ENCODE results near the gene SMOC2.
"Not testable (repeated sequence)": the region's sequence is repeated elsewhere in the genome, so short reads cannot be mapped to it uniquely, and the experiment has no call there.

Gene SMOC2

DNA sequence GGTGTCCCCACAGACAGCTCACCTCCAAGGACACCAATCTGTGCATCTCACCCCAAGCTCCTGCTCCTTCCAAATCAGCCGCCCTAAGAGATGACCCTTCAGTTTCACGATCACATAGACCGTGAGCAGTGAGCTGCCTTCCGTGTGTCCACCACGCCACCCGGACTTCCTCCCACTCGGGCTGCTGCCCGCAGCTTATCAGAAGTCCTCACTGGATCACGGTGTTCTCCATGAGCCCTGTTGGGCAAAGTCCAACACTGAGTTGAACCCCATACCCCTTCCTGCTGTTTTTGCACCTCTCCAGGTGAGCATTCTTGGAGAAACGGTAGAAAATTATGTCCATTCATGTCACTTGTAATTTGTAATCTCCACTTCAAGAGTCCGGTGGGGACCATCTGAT lies 234.4 kb downstream of the SMOC2 start (continued):
- TF ChIP-seq, protein P1, sequence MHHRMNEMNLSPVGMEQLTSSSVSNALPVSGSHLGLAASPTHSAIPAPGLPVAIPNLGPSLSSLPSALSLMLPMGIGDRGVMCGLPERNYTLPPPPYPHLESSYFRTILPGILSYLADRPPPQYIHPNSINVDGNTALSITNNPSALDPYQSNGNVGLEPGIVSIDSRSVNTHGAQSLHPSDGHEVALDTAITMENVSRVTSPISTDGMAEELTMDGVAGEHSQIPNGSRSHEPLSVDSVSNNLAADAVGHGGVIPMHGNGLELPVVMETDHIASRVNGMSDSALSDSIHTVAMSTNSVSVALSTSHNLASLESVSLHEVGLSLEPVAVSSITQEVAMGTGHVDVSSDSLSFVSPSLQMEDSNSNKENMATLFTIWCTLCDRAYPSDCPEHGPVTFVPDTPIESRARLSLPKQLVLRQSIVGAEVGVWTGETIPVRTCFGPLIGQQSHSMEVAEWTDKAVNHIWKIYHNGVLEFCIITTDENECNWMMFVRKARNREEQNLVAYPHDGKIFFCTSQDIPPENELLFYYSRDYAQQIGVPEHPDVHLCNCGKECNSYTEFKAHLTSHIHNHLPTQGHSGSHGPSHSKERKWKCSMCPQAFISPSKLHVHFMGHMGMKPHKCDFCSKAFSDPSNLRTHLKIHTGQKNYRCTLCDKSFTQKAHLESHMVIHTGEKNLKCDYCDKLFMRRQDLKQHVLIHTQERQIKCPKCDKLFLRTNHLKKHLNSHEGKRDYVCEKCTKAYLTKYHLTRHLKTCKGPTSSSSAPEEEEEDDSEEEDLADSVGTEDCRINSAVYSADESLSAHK (tag by site-specific recombination; IDR thresholded peaks at IDR 0.05): no peak
- TF ChIP-seq ZNF324 (tag by site-specific recombination; IDR thresholded peaks at IDR 0.05) (no peak), ZNF530 (tag by site-specific recombination; IDR thresholded peaks at IDR 0.05; ENCODE audit: low read depth) (no peak), ZNF560 (tag by site-specific recombination; IDR thresholded peaks at IDR 0.05; ENCODE audit: borderline replicate concordance) (no peak)

DNA sequence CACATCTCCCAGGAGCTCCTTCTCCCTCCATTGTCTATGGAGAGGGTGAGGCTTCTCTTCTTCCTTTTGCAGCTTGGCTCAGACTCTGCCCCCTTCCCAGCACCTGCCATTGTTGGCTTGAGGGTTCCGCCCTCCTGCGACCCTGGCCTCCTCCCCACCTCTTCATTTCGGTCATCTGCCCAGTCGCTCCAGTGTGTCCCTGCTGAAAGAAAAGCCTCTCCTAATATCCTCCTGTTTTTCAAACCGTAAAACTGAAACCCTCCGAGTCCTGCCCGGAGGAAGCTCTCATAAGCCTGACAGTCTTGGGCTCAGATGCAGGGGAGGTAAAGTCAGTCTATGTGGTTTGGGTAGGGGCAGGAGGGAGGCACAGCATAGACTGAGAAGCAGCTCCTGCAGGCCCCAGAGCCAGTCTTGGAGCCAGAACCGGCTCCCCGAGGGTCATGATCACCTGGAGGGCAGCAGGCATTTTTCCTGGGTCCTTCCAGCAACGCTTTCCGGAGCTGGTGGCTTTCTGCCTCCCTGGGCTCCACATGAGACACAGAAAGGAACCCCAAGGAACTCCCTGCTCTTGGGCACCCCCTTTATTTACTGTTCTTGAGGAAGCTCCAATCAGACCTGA lies 235.1 kb downstream of the SMOC2 start:
- Histone ChIP-seq H3K4me1 (ENCODE audit: control insufficient read depth, insufficient read depth, low read length) (no peaks in the 10 kb centered on the region), H3K27ac (ENCODE audit: extremely low read depth, low read depth, low read length) (no peak overlapping the region), H3K4me3 (ENCODE audit: low read depth, low read length) (no peak overlapping the region), H3K9me3 (ENCODE audit: control insufficient read depth, insufficient read depth, low read depth, low read length) (no peaks in the 10 kb centered on the region), H3K36me3 (ENCODE audit: control insufficient read depth in 2 of 2, insufficient read depth in 1 of 2, low read length in 2 of 2) (no peaks in the 10 kb centered on the region)
- TF ChIP-seq ZNF184 (tag by site-specific recombination; IDR thresholded peaks at IDR 0.05): no peak
- no peak for TF ChIP-seq ZNF175 (tag by site-specific recombination; IDR thresholded peaks at IDR 0.05)
- no peak for TF ChIP-seq ZNF660 (tag by site-specific recombination; IDR thresholded peaks at IDR 0.05)
- TF ChIP-seq ZNF114 (tag by site-specific recombination; IDR thresholded peaks at IDR 0.05): no peak
- no peak for TF ChIP-seq ZNF366 (tag by site-specific recombination; conservative IDR thresholded peaks at IDR 0.05)
- no peak for TF ChIP-seq KLF10 (tag by site-specific recombination; IDR thresholded peaks at IDR 0.05)
- TF ChIP-seq GLIS1 (tag by site-specific recombination; IDR thresholded peaks at IDR 0.05): no peak
- TF ChIP-seq ZNF121 (tag by site-specific recombination; IDR thresholded peaks at IDR 0.05): no peak
- ChIA-PET CTCF (interaction anchor here (0.7 kb wide), 1 partner anchor 160 kb away, joined by 4 read pairs; no protein-coding TSS in a partner anchor), POLR2A (no interaction called here)

DNA sequence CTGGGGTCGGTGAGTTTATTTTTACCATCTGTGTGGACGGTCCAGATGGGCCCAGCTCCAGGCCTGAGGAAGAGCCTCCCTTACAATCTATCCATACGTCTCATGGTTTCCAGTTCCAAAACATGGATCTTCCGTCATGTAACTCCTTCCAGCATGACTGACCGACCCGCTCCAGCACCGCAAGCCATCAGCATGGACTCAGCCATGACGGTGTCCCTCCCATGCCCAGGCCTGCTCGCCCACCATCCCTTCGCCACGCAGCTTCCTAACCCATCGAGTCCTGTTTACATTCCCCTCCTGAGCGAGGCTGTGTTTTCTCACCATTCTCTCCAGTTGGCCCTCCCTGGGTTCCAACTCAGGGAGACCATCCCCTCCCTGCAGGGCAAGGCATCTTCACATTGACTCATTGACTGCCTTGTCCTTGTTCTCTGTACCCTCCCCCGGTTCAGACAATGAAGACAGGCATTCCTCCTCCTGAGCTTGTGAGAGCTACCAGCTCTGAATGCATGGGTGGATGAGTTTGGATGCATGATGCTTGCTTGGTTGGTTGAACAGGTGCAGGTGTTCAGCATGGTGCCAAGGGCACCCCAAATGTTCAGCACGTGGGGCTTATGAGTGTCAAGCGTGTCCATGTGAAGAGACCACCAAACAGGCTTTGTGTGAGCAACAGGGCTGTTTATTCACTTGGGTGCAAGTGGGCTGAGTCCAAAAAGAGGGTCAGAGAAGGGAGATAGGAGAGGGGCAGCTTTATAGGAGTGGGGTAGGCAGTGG lies 235.8 kb downstream of the SMOC2 start:
- Histone ChIP-seq H3K4me3 (ENCODE audit: low read depth, low read length) (no peak overlapping the region), H3K4me1 (ENCODE audit: control insufficient read depth, insufficient read depth, low read length) (no peaks in the 10 kb centered on the region), H3K27ac (ENCODE audit: extremely low read depth, low read depth, low read length) (no peak overlapping the region), H3K9me3 (ENCODE audit: control insufficient read depth, insufficient read depth, low read depth, low read length) (no peaks in the 10 kb centered on the region), H3K36me3 (ENCODE audit: control insufficient read depth in 2 of 2, insufficient read depth in 1 of 2, low read length in 2 of 2) (no peaks in the 10 kb centered on the region)
- TF ChIP-seq, protein P2, sequence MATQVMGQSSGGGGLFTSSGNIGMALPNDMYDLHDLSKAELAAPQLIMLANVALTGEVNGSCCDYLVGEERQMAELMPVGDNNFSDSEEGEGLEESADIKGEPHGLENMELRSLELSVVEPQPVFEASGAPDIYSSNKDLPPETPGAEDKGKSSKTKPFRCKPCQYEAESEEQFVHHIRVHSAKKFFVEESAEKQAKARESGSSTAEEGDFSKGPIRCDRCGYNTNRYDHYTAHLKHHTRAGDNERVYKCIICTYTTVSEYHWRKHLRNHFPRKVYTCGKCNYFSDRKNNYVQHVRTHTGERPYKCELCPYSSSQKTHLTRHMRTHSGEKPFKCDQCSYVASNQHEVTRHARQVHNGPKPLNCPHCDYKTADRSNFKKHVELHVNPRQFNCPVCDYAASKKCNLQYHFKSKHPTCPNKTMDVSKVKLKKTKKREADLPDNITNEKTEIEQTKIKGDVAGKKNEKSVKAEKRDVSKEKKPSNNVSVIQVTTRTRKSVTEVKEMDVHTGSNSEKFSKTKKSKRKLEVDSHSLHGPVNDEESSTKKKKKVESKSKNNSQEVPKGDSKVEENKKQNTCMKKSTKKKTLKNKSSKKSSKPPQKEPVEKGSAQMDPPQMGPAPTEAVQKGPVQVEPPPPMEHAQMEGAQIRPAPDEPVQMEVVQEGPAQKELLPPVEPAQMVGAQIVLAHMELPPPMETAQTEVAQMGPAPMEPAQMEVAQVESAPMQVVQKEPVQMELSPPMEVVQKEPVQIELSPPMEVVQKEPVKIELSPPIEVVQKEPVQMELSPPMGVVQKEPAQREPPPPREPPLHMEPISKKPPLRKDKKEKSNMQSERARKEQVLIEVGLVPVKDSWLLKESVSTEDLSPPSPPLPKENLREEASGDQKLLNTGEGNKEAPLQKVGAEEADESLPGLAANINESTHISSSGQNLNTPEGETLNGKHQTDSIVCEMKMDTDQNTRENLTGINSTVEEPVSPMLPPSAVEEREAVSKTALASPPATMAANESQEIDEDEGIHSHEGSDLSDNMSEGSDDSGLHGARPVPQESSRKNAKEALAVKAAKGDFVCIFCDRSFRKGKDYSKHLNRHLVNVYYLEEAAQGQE (tag by site-specific recombination; IDR thresholded peaks at IDR 0.05): no peak
- TF ChIP-seq ZNF350 (tag by site-specific recombination; IDR thresholded peaks at IDR 0.05) (no peak), TRIM28 (IDR thresholded peaks at IDR 0.05; ENCODE audit: borderline replicate concordance, low read length) (no peak), ZNF121 (tag by site-specific recombination; IDR thresholded peaks at IDR 0.05) (no peak), ZBTB48 (tag by site-specific recombination; IDR thresholded peaks at IDR 0.05) (no peak)
- TF ChIP-seq, protein P3, sequence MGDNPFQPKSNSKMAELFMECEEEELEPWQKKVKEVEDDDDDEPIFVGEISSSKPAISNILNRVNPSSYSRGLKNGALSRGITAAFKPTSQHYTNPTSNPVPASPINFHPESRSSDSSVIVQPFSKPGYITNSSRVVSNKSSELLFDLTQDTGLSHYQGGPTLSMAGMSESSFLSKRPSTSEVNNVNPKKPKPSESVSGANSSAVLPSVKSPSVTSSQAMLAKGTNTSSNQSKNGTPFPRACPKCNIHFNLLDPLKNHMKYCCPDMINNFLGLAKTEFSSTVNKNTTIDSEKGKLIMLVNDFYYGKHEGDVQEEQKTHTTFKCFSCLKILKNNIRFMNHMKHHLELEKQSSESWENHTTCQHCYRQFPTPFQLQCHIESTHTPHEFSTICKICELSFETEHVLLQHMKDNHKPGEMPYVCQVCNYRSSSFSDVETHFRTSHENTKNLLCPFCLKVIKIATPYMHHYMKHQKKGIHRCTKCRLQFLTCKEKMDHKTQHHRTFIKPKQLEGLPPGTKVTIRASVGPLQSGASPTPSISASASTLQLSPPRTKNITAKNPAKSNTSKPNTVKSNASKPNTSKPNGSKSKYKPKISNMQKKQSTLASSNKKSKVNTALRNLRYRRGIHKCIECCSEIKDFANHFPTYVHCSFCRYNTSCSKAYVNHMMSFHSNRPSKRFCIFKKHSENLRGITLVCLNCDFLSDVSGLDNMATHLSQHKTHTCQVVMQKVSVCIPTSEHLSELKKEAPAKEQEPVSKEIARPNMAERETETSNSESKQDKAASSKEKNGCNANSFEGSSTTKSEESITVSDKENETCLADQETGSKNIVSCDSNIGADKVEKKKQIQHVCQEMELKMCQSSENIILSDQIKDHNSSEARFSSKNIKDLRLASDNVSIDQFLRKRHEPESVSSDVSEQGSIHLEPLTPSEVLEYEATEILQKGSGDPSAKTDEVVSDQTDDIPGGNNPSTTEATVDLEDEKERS (tag by site-specific recombination; IDR thresholded peaks at IDR 0.05): no peak
- POLR2A ChIA-PET: no interaction called here
- CTCF ChIA-PET: interaction anchor here (0.7 kb wide), 1 partner anchor 161 kb away, joined by 4 read pairs; no protein-coding TSS in a partner anchor

DNA sequence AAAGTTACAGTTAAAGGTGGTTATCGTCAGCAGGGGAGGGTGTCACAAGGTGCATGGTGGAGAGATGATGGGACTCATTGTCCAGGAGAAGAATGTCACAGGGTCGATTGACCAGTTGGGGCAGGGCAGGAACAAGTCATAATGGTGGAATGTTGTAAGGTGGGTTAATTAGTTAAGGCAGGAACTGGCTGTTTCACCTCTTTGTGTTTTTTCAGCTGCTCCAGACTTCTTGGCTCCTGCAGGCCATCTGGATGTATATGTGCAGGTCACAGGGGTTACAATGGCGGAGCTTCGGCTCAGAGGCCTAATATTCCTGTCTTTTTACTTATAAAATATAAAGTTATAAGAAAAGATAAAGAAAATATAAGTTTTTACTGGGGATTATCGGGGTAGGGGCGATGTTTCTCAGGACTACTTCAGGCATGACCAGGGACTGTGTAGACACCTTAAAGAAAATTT lies 236.4 kb downstream of the SMOC2 start:
- CTCF ChIA-PET; H3K27ac ChIP-seq (ENCODE audit: extremely low read depth, low read depth, low read length): not testable (repeated sequence)

More for the DNA sequence above, 236.4 kb downstream of the SMOC2 start:
- H3K9me3 ChIP-seq (ENCODE audit: control insufficient read depth, insufficient read depth, low read depth, low read length); POLR2A ChIA-PET; H3K4me1 ChIP-seq (ENCODE audit: control insufficient read depth, insufficient read depth, low read length); H3K4me3 ChIP-seq (ENCODE audit: low read depth, low read length); H3K36me3 ChIP-seq (ENCODE audit: control insufficient read depth in 2 of 2, insufficient read depth in 1 of 2, low read length in 2 of 2): not testable (repeated sequence)

Measured in HEK293 (cell line).